Measurements from ENCODE around the gene DPYD.

The DPYD gene

GRCh38 chr1:97034651-97035050 lies 886.2 kb downstream of the DPYD start:
- no peak for DNase-seq (ENCODE audit: extremely low read depth, low read depth)
- no peak overlapping the region for H3K4me3 ChIP-seq (replicated peaks; ENCODE audit: low read depth, low read length)
- TF ChIP-seq CTCF (IDR thresholded peaks at IDR 0.05; ENCODE audit: low read depth, low read length, missing control alignments) = no peak

- no peak for DNase-seq (ENCODE audit: extremely low read depth, low read depth)
- no peak for TF ChIP-seq CTCF (IDR thresholded peaks at IDR 0.05; ENCODE audit: low read depth, low read length, missing control alignments)
- no peak overlapping the region for H3K4me3 ChIP-seq (replicated peaks; ENCODE audit: low read depth, low read length)
Observed at GRCh38 chr1:97033949-97034348, 886.9 kb downstream of the DPYD start.

Data from HFF-Myc (cell line).